ENCODE results near the gene TIGD3.

DNA sequence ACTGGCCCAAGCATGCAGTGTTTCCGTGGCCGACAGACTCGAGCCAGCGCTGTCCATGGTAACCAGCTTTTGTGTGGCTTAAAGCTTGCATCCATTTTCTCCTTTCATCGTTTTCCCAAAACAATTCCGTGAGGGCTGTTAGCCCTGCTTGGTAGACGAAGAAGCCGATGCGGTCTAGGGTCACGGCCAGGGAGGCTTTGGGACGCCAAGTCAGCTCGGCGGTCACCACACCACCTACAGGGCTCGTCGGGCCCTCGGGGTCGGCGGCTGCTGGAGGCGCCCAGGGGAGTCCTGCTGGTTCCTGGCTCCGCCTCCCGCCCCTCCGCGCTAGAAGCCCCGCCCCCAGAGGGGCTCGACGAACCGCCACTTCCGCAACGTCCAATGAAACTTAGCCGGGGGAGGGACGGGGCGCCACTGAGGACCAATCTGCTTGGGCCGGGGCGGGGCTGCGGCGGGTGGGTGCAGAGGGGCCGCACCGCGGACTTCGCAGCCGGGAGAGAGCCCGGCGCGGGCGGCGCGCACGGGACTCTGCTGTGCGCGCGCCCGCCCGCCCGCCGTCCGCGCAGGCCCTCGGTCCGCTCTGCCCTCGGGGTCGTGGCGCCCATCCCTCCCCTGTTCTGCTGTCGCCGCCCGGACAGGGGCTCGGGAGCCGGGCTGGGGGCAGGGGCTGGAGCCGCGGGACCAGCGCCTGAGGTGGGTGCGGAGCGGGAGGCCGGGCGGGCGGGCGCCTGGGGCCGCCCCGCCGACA lies at the start of gene TIGD3:
- TF ChIP-seq, protein P1, sequence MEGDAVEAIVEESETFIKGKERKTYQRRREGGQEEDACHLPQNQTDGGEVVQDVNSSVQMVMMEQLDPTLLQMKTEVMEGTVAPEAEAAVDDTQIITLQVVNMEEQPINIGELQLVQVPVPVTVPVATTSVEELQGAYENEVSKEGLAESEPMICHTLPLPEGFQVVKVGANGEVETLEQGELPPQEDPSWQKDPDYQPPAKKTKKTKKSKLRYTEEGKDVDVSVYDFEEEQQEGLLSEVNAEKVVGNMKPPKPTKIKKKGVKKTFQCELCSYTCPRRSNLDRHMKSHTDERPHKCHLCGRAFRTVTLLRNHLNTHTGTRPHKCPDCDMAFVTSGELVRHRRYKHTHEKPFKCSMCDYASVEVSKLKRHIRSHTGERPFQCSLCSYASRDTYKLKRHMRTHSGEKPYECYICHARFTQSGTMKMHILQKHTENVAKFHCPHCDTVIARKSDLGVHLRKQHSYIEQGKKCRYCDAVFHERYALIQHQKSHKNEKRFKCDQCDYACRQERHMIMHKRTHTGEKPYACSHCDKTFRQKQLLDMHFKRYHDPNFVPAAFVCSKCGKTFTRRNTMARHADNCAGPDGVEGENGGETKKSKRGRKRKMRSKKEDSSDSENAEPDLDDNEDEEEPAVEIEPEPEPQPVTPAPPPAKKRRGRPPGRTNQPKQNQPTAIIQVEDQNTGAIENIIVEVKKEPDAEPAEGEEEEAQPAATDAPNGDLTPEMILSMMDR (conservative IDR thresholded peaks at IDR 0.05 in 1 of 2, IDR thresholded peaks at IDR 0.05 in 1 of 2; ENCODE audit: low read depth in 1 of 2, low read length in 2 of 2): no peak
- no peak for TF ChIP-seq EZH2 (IDR thresholded peaks at IDR 0.05; ENCODE audit: low read length, missing control alignments)
